Neural cell (in vitro differentiated cells): ENCODE data around the gene NIM1K. TPM values are rescaled to one million over a fixed set of nuclear protein-coding genes. Genes with fewer than 3 reads are reported as not detected.
A peak's percentile ranks its signal among the peaks of the same experiment; 100 is the strongest.

Experiments used
- H2AFZ ChIP-seq: fragments of 200-600, 300-800 bp; sonication (generic), shearing (Covaris generic); 2 replicates; pipeline ENCODE4 v1.6.0; 2014; ENCODE audit warnings: low read depth, mild to moderate bottlenecking, antibody characterized with exemption, low read length, moderate library complexity
- H3F3A ChIP-seq: fragments of 200-600 bp; shearing (Covaris generic); 2 replicates; pipeline ENCODE4 v1.6.1; 2016; ENCODE audit warnings: mild to moderate bottlenecking, moderate library complexity, mixed read lengths, antibody characterized with exemption, low read length; ENCODE audit not compliant: insufficient read depth, poor library complexity, severe bottlenecking
- H3K27ac ChIP-seq: fragments of 200-600, 300-800 bp; sonication (generic), shearing (Covaris generic); 2 replicates; pipeline ENCODE4 v1.5.1; 2014; ENCODE audit warnings: mild to moderate bottlenecking, low read length, moderate library complexity
- H3K27me3 ChIP-seq: fragments of 300-800, 200-600 bp; sonication (generic), shearing (Covaris generic); 2 replicates; pipeline ENCODE4 v1.6.0; 2014; ENCODE audit warnings: mild to moderate bottlenecking, low read depth, low read length, moderate library complexity; ENCODE audit not compliant: insufficient read depth
- H3K36me3 ChIP-seq: fragments of 300-800, 200-600 bp; sonication (generic), shearing (Covaris generic); 2 replicates; pipeline ENCODE4 v1.5.1; 2014; ENCODE audit warnings: mild to moderate bottlenecking, antibody characterized with exemption, low read length, moderate library complexity; ENCODE audit not compliant: insufficient read depth
- H3K4me2 ChIP-seq: fragments of 300-800, 200-600 bp; sonication (generic), shearing (Covaris generic); 2 replicates; pipeline ENCODE4 v1.6.0; 2014; ENCODE audit warnings: mild to moderate bottlenecking, low read length
- H3K4me3 ChIP-seq: fragments of 300-800, 200-600 bp; sonication (generic), shearing (Covaris generic); 2 replicates; pipeline ENCODE4 v1.5.1; 2014; ENCODE audit warnings: mild to moderate bottlenecking, low read length, moderate library complexity
- H3K79me2 ChIP-seq: fragments of 200-600 bp; shearing (Covaris generic); replicated peaks from 2 replicates; pipeline ENCODE4 v1.6.0; 2014; ENCODE audit warnings: mild to moderate bottlenecking, low read length, moderate library complexity; ENCODE audit not compliant: insufficient read depth
- H3K9ac ChIP-seq: fragments of 300-800, 200-600 bp; sonication (generic), shearing (Covaris generic); 2 replicates; pipeline ENCODE4 v1.6.1; 2016; ENCODE audit warnings: mild to moderate bottlenecking, low read length, mixed read lengths
- H3K9me2 ChIP-seq: fragments of 200-600 bp; shearing (Covaris generic); 2 replicates; pipeline ENCODE4 v1.6.1; 2016; ENCODE audit warnings: mild to moderate bottlenecking, low read length, mixed read lengths; ENCODE audit not compliant: insufficient read depth
- H3K9me3 ChIP-seq: fragments of 200-600, 300-800 bp; sonication (generic), shearing (Covaris generic); 2 replicates; pipeline ENCODE4 v1.6.1; 2016; ENCODE audit warnings: mild to moderate bottlenecking, mixed run types, low read length, moderate library complexity, mixed read lengths
- H4K20me1 ChIP-seq: fragments of 200-600 bp; shearing (Covaris generic); 2 replicates; pipeline ENCODE4 v1.6.1; 2016; ENCODE audit warnings: mild to moderate bottlenecking, mixed run types; ENCODE audit not compliant: insufficient read depth
- EP300 ChIP-seq: fragments of 450-650 bp; conservative IDR thresholded peaks from 2 replicates; pipeline ENCODE4 v1.6.1; 2014; ENCODE audit warnings: antibody characterized with exemption, mild to moderate bottlenecking, moderate library complexity; ENCODE audit not compliant: poor library complexity, severe bottlenecking
- EZH2 ChIP-seq: fragments of 200-600, 300-800 bp; shearing (Covaris generic), sonication (generic); IDR thresholded peaks from 2 replicates; pipeline ENCODE4 v1.6.1; 2014; ENCODE audit warnings: antibody characterized with exemption, low read length, borderline replicate concordance, mild to moderate bottlenecking; ENCODE audit not compliant: insufficient read depth, poor library complexity, severe bottlenecking
- MXI1 ChIP-seq: fragments of 450-650 bp; conservative IDR thresholded peaks from 2 replicates; pipeline ENCODE4 v1.6.1; 2014; ENCODE audit warnings: antibody characterized with exemption, mild to moderate bottlenecking; ENCODE audit not compliant: poor library complexity, severe bottlenecking
- POLR2AphosphoS5 ChIP-seq: IDR thresholded peaks from 2 replicates; pipeline ENCODE4 v1.6.1; 2012
- RAD21 ChIP-seq: fragments of 450-650 bp; conservative IDR thresholded peaks from 2 replicates; pipeline ENCODE4 v1.6.1; 2014; ENCODE audit warnings: antibody characterized with exemption, mild to moderate bottlenecking, moderate library complexity
- SMC3 ChIP-seq: fragments of 450-650 bp; conservative IDR thresholded peaks from 2 replicates; pipeline ENCODE4 v1.6.1; 2014; ENCODE audit warnings: antibody characterized with exemption, mild to moderate bottlenecking, moderate library complexity; ENCODE audit not compliant: poor library complexity
- TAF1 ChIP-seq: IDR thresholded peaks from 2 replicates; pipeline ENCODE4 v1.6.1; 2012; ENCODE audit warnings: low read depth
- polyA plus RNA-seq: library from polyadenylated mRNA; depleted of rRNA; stranded (reverse); fragments of >200 nt; gene quantifications from 2 replicates; pipeline ENCODE4 v1.2.3, GENCODE V29; 2014
- TF ChIP-seq, protein P1 (sequence below): IDR thresholded peaks from 2 replicates; pipeline ENCODE4 v1.6.1; 2012; ENCODE audit warnings: borderline replicate concordance
- TF ChIP-seq, protein P2 (sequence below): fragments of 450-650 bp; IDR thresholded peaks from 2 replicates; pipeline ENCODE4 v1.5.1; 2014; ENCODE audit warnings: antibody characterized with exemption, mild to moderate bottlenecking, moderate library complexity; ENCODE audit not compliant: poor library complexity, severe bottlenecking

The NIM1K gene
- polyA plus RNA-seq, 1 donor from 2014 or later: 4.4 TPM

DNA sequence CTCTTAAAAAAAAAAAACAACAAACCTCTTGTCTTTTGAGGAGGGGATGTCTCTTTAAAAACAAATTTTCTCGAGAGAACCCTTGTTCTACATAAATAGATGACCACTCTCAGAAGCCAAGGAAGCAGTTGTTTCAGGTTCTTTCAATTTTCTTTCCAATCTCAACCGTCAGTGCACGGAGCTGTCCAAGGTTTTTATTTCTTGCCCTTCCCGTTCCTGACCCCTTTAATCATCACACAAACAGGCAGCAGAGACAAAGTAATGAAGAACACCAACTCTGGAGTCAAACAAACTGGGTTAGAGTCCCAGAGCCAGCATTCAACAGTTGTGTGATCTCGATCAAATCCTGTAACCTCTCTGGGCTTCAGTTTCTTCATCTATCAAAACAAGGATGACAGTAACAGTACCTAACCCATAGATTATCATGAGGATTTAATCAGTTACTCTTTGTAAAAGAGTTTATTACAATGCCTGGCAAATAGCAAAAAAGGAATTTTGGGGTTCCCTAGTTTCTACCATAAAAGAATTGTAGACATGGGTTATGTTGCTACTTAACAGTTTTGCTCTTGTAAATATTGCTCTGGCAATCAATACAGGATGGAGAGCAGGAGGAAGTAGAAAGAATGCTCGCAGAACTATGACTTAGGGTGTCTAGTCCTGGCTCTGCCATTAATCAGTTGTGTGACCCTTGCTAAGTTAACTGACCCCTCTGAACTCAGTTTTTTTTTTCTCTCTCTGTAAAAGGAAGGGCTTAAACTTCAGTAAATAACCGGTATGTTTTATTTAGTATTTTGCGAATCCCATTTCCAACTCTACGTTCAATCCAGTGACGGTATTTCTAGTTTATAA lies 1.0 kb upstream of the NIM1K start:
- Histone ChIP-seq H3K79me2 (peaks cover 4% of the 10 kb centered on the region), H3K27me3 (peaks cover 3% of the 10 kb centered on the region), H3K4me2 (peak overlapping the region; percentile 68), H3F3A (no peaks in the 10 kb centered on the region), H4K20me1 (no peaks in the 10 kb centered on the region), H3K9me2 (no peaks in the 10 kb centered on the region), H3K9me3 (no peaks in the 10 kb centered on the region), H3K9ac (peak overlapping the region; percentile 79), H2AFZ (no peak overlapping the region), H3K36me3 (no peaks in the 10 kb centered on the region), H3K27ac (peak overlapping the region; percentile 71), H3K4me3 (peak overlapping the region; percentile 98)
- TF ChIP-seq SMC3 (no peak), RAD21 (no peak), TAF1 (no peak), POLR2AphosphoS5 (no peak), MXI1 (no peak), EP300 (no peak), EZH2 (no peak)
- TF ChIP-seq, protein P1, sequence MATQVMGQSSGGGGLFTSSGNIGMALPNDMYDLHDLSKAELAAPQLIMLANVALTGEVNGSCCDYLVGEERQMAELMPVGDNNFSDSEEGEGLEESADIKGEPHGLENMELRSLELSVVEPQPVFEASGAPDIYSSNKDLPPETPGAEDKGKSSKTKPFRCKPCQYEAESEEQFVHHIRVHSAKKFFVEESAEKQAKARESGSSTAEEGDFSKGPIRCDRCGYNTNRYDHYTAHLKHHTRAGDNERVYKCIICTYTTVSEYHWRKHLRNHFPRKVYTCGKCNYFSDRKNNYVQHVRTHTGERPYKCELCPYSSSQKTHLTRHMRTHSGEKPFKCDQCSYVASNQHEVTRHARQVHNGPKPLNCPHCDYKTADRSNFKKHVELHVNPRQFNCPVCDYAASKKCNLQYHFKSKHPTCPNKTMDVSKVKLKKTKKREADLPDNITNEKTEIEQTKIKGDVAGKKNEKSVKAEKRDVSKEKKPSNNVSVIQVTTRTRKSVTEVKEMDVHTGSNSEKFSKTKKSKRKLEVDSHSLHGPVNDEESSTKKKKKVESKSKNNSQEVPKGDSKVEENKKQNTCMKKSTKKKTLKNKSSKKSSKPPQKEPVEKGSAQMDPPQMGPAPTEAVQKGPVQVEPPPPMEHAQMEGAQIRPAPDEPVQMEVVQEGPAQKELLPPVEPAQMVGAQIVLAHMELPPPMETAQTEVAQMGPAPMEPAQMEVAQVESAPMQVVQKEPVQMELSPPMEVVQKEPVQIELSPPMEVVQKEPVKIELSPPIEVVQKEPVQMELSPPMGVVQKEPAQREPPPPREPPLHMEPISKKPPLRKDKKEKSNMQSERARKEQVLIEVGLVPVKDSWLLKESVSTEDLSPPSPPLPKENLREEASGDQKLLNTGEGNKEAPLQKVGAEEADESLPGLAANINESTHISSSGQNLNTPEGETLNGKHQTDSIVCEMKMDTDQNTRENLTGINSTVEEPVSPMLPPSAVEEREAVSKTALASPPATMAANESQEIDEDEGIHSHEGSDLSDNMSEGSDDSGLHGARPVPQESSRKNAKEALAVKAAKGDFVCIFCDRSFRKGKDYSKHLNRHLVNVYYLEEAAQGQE: no peak
- TF ChIP-seq, protein P2, sequence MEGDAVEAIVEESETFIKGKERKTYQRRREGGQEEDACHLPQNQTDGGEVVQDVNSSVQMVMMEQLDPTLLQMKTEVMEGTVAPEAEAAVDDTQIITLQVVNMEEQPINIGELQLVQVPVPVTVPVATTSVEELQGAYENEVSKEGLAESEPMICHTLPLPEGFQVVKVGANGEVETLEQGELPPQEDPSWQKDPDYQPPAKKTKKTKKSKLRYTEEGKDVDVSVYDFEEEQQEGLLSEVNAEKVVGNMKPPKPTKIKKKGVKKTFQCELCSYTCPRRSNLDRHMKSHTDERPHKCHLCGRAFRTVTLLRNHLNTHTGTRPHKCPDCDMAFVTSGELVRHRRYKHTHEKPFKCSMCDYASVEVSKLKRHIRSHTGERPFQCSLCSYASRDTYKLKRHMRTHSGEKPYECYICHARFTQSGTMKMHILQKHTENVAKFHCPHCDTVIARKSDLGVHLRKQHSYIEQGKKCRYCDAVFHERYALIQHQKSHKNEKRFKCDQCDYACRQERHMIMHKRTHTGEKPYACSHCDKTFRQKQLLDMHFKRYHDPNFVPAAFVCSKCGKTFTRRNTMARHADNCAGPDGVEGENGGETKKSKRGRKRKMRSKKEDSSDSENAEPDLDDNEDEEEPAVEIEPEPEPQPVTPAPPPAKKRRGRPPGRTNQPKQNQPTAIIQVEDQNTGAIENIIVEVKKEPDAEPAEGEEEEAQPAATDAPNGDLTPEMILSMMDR: no peak

DNA sequence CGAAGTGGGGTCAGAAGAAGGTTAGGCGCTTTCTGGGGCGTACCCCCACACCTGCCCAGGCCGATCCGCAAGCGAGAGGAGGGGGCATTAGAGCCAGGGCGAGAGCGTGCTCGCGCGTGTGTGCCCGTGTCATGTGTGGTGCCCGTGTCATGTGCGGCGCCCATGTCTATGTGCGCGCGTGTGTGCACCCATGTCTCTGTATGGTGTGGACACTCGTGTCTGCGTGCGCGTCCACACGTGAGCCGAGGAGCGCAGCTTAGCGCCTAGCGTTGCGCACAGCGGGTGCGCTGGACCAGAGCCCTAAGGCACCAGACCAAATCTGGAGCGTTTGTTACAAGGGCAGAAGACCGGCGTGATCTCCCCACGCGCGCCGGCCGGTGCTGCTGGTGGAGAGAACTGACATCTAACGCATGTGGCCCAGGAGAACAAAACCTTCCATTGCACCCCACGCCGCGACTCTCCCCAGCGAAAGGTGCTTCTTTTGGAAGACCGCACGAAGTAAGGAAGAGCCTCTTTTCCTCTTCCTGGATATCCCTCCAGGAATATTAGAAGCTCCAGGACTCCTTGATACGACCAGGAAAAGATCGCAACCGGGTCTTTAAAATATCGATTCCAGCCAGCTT lies 644 bp downstream of the NIM1K start:
- Histone ChIP-seq H3K27ac (peak overlapping the region; percentile 71), H3K79me2 (peaks cover 4% of the 10 kb centered on the region), H3K9me2 (no peaks in the 10 kb centered on the region), H3F3A (no peaks in the 10 kb centered on the region), H2AFZ (peak overlapping the region; percentile 76), H3K27me3 (peaks cover 3% of the 10 kb centered on the region), H3K9me3 (no peaks in the 10 kb centered on the region), H3K4me3 (peak overlapping the region; percentile 98), H4K20me1 (no peaks in the 10 kb centered on the region), H3K36me3 (no peaks in the 10 kb centered on the region), H3K4me2 (peak overlapping the region; percentile 68), H3K9ac (peak overlapping the region; percentile 79)
- TF ChIP-seq POLR2AphosphoS5 (peak; percentile 40), EZH2 (no peak), MXI1 (peak; percentile 95)
